ENCODE data around the gene ABCA5.

ABCA5 gene

DNA sequence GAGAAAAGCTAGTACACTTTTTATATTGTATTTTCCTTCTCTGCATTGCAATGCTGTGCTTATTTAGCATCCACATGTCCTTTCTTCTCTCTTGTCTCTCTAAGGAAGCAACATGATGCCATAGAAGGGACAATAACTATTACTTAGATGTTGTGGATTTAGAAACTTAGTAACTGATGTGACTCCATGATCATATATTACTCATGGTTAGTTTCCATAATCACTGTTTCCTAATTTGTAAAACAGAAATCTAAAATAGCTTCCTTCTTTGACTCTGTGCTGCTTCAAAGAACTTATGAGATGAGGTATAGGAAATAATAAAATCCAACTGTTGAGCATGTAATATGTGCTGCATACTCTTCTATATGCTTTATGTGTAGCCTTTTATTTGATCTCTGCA lies 6.6 kb upstream of the ABCA5 start:
- in situ Hi-C loops (cut with MboI; ENCODE audit: low sequenced_read_pairs, unreplicated experiment) = no loop called here

DNA sequence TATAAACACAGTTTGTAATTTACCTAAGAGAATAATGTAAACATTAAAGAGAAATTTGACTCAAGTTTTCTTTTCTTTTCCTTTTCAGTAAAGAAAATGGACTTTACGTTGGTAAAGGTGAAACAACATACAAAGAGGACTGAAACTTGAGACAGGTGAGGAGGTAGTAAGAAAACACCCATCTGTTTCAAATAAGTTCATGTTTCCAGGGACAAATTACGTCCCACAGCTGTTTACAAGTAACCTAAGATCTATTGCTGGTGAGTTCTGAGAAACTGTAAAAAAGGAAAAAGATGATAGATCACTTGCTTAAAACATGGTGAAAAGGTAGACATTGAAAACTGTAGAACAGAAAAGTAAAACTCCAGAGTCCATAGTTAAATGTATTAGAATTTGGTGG lies 4.8 kb upstream of the ABCA5 start:
- in situ Hi-C loops (cut with MboI; ENCODE audit: low sequenced_read_pairs, unreplicated experiment) = no loop called here
- no peak for DNase-seq (ENCODE audit: low spot score)
- TF ChIP-seq, protein P1, sequence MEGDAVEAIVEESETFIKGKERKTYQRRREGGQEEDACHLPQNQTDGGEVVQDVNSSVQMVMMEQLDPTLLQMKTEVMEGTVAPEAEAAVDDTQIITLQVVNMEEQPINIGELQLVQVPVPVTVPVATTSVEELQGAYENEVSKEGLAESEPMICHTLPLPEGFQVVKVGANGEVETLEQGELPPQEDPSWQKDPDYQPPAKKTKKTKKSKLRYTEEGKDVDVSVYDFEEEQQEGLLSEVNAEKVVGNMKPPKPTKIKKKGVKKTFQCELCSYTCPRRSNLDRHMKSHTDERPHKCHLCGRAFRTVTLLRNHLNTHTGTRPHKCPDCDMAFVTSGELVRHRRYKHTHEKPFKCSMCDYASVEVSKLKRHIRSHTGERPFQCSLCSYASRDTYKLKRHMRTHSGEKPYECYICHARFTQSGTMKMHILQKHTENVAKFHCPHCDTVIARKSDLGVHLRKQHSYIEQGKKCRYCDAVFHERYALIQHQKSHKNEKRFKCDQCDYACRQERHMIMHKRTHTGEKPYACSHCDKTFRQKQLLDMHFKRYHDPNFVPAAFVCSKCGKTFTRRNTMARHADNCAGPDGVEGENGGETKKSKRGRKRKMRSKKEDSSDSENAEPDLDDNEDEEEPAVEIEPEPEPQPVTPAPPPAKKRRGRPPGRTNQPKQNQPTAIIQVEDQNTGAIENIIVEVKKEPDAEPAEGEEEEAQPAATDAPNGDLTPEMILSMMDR (IDR thresholded peaks at IDR 0.05; ENCODE audit: borderline replicate concordance, control extremely low read depth, extremely low read depth, insufficient read depth, missing control alignments) = no peak

More for the DNA sequence above, 6.6 kb upstream of the ABCA5 start:
- no peak for DNase-seq (ENCODE audit: low spot score)
- TF ChIP-seq, protein P1 (IDR thresholded peaks at IDR 0.05; ENCODE audit: borderline replicate concordance, control extremely low read depth, extremely low read depth, insufficient read depth, missing control alignments) = no peak

GRCh38 chr17:69326377-69327059 lies 415 bp downstream of the ABCA5 start:
- in situ Hi-C loops (cut with MboI; ENCODE audit: low sequenced_read_pairs, unreplicated experiment) = no loop called here
- TF ChIP-seq, protein P1 (IDR thresholded peaks at IDR 0.05; ENCODE audit: borderline replicate concordance, control extremely low read depth, extremely low read depth, insufficient read depth, missing control alignments) = no peak
- DNase-seq (ENCODE audit: low spot score) = peak; percentile 30

- in situ Hi-C loops (cut with MboI; ENCODE audit: low sequenced_read_pairs, unreplicated experiment) = no loop called here
- TF ChIP-seq, protein P1 (IDR thresholded peaks at IDR 0.05; ENCODE audit: borderline replicate concordance, control extremely low read depth, extremely low read depth, insufficient read depth, missing control alignments) = no peak
- DNase-seq (ENCODE audit: low spot score) = no peak
Measured at GRCh38 chr17:69325518-69326376, 1.2 kb downstream of the ABCA5 start.

- no peak for DNase-seq (ENCODE audit: low spot score)
- in situ Hi-C loops (cut with MboI; ENCODE audit: low sequenced_read_pairs, unreplicated experiment) = no loop called here
- TF ChIP-seq, protein P1 (IDR thresholded peaks at IDR 0.05; ENCODE audit: borderline replicate concordance, control extremely low read depth, extremely low read depth, insufficient read depth, missing control alignments) = no peak
Measured at GRCh38 chr17:69323806-69324205, 3.1 kb downstream of the ABCA5 start.

DNA sequence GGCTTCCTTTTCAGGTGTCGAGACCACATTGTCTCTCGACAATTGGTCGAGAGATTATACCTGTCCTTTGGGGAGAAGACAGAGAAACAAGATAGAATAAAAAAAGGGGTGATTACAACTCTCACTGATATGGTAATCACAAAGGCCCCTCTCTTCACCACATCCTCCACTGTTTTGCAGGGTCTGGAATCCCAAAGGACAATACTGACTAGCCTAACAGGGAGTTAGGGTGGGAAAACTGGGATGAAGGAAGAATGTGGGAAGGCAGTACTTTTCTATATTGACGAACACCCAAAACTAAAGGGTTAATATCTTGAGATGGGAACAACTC lies 6.1 kb downstream of the ABCA5 start:
- in situ Hi-C loops (cut with MboI; ENCODE audit: low sequenced_read_pairs, unreplicated experiment) = no loop called here
- DNase-seq (ENCODE audit: low spot score) = no peak
- TF ChIP-seq, protein P1 (IDR thresholded peaks at IDR 0.05; ENCODE audit: borderline replicate concordance, control extremely low read depth, extremely low read depth, insufficient read depth, missing control alignments) = no peak

All from GM13976 (cell line).